SJCRH30 (cell line): ENCODE measurements around the gene CR1. TPM values are rescaled to one million over a fixed set of nuclear protein-coding genes. Genes with fewer than 3 reads are reported as not detected.
A peak's percentile ranks its signal among the peaks of the same experiment; 100 is the strongest.
"Not testable (repeated sequence)": the region's sequence is repeated elsewhere in the genome, so short reads cannot be mapped to it uniquely, and the experiment has no call there.

Experiments used
- DNase-seq, 2 experiments: peaks; one replicate each; pipeline ENCODE4 v3.0.0-alpha.2; 2015 to 2020
- H3K27ac ChIP-seq: fragments of 250-450 bp; sonication (Bioruptor Pico); 2 replicates; pipeline ENCODE4 v1.5.1; 2020; ENCODE audit warnings: mild to moderate bottlenecking, moderate library complexity
- H3K27me3 ChIP-seq: fragments of 250-450 bp; sonication (Bioruptor Pico); 2 replicates; pipeline ENCODE4 v1.5.1; 2020; ENCODE audit warnings: mild to moderate bottlenecking, moderate library complexity
- H3K36me3 ChIP-seq: fragments of 250-450 bp; sonication (Bioruptor Pico); 2 replicates; pipeline ENCODE4 v1.5.1; 2020; ENCODE audit warnings: mild to moderate bottlenecking, moderate library complexity
- H3K4me1 ChIP-seq: fragments of 250-450 bp; sonication (Bioruptor Pico); 2 replicates; pipeline ENCODE4 v1.5.1; 2020; ENCODE audit warnings: mild to moderate bottlenecking, moderate library complexity
- H3K4me3 ChIP-seq: fragments of 250-450 bp; sonication (Bioruptor Pico); 2 replicates; pipeline ENCODE4 v1.5.1; 2020; ENCODE audit warnings: mild to moderate bottlenecking, moderate library complexity
- H3K9me3 ChIP-seq: fragments of 250-450 bp; sonication (Bioruptor Pico); replicated peaks from 2 replicates; pipeline ENCODE4 v1.5.1; 2020; ENCODE audit warnings: mild to moderate bottlenecking, moderate library complexity
- total RNA-seq: library from RNA; depleted of rRNA; stranded (reverse); fragments of >200 nt; shearing (Covaris generic); gene quantifications from 2 replicates; pipeline ENCODE4 v1.2.3, GENCODE V29; 2014

Gene CR1
- total RNA-seq, 1 experiment from 2014 or later: 0.16 TPM

- not testable (repeated sequence) for H3K9me3 ChIP-seq, H3K4me1 ChIP-seq, H3K4me3 ChIP-seq, H3K27ac ChIP-seq, H3K27me3 ChIP-seq, DNase-seq, H3K36me3 ChIP-seq
Measured at GRCh38 chr1:207520400-207521345, 24.7 kb downstream of the CR1 start.

GRCh38 chr1:207525239-207525638, 29.3 kb downstream of the CR1 start:
- not testable (repeated sequence) for H3K27me3 ChIP-seq, H3K4me1 ChIP-seq, DNase-seq, H3K27ac ChIP-seq, H3K9me3 ChIP-seq, H3K36me3 ChIP-seq, H3K4me3 ChIP-seq

GRCh38 chr1:207528401-207528800, 32.4 kb downstream of the CR1 start:
- H3K4me3 ChIP-seq, DNase-seq, H3K27me3 ChIP-seq, H3K27ac ChIP-seq, H3K4me1 ChIP-seq, H3K9me3 ChIP-seq, H3K36me3 ChIP-seq: not testable (repeated sequence)

GRCh38 chr1:207536263-207536662, 40.3 kb downstream of the CR1 start:
- not testable (repeated sequence) for H3K9me3 ChIP-seq, H3K4me3 ChIP-seq, H3K27me3 ChIP-seq, H3K27ac ChIP-seq, DNase-seq, H3K36me3 ChIP-seq, H3K4me1 ChIP-seq

GRCh38 chr1:207546677-207547357, 50.9 kb downstream of the CR1 start:
- not testable (repeated sequence) for H3K9me3 ChIP-seq, H3K27ac ChIP-seq, DNase-seq

GRCh38 chr1:207554823-207555222, 58.9 kb downstream of the CR1 start:
- H3K27ac ChIP-seq, H3K36me3 ChIP-seq, H3K27me3 ChIP-seq, H3K9me3 ChIP-seq, DNase-seq, H3K4me3 ChIP-seq, H3K4me1 ChIP-seq: not testable (repeated sequence)

More at GRCh38 chr1:207546677-207547357, 50.9 kb downstream of the CR1 start:
- not testable (repeated sequence) for H3K4me3 ChIP-seq, H3K27me3 ChIP-seq, H3K36me3 ChIP-seq, H3K4me1 ChIP-seq

GRCh38 chr1:207565546-207566468, 69.8 kb downstream of the CR1 start:
- no peaks in the 10 kb centered on the region for H3K9me3 ChIP-seq
- peak; percentile 8 to 44 for DNase-seq
- H3K4me3 ChIP-seq: no peak overlapping the region
- H3K36me3 ChIP-seq: no peaks in the 10 kb centered on the region
- no peak overlapping the region for H3K27ac ChIP-seq
- H3K27me3 ChIP-seq: no peaks in the 10 kb centered on the region
- H3K4me1 ChIP-seq: no peaks in the 10 kb centered on the region

GRCh38 chr1:207571926-207572325, 76.0 kb downstream of the CR1 start:
- H3K9me3 ChIP-seq, H3K27ac ChIP-seq, H3K27me3 ChIP-seq, H3K36me3 ChIP-seq, H3K4me3 ChIP-seq, H3K4me1 ChIP-seq, DNase-seq: not testable (repeated sequence)

- H3K27me3 ChIP-seq, DNase-seq, H3K27ac ChIP-seq, H3K9me3 ChIP-seq, H3K4me1 ChIP-seq, H3K36me3 ChIP-seq, H3K4me3 ChIP-seq: not testable (repeated sequence)
Measured at GRCh38 chr1:207573074-207573473, 77.1 kb downstream of the CR1 start.

GRCh38 chr1:207575381-207575780, 79.4 kb downstream of the CR1 start:
- H3K9me3 ChIP-seq, H3K4me3 ChIP-seq, H3K27me3 ChIP-seq, H3K27ac ChIP-seq, DNase-seq, H3K4me1 ChIP-seq, H3K36me3 ChIP-seq: not testable (repeated sequence)

GRCh38 chr1:207578796-207579435, 83.0 kb downstream of the CR1 start:
- no peak overlapping the region for H3K27ac ChIP-seq
- no peaks in the 10 kb centered on the region; the same call in 1 of the 2 replicates for H3K27me3 ChIP-seq
- no peak overlapping the region for H3K4me3 ChIP-seq

GRCh38 chr1:207579436-207579799, 83.5 kb downstream of the CR1 start:
- DNase-seq: peak; percentile 59 to 75
- H3K4me3 ChIP-seq: no peak overlapping the region
- H3K27ac ChIP-seq: no peak overlapping the region
- no peaks in the 10 kb centered on the region; the same call in 1 of the 2 replicates for H3K27me3 ChIP-seq
- no peaks in the 10 kb centered on the region for H3K4me1 ChIP-seq
- no peaks in the 10 kb centered on the region for H3K9me3 ChIP-seq
- no peaks in the 10 kb centered on the region for H3K36me3 ChIP-seq

More at GRCh38 chr1:207578796-207579435, 83.0 kb downstream of the CR1 start:
- H3K9me3 ChIP-seq: no peaks in the 10 kb centered on the region
- DNase-seq: no peak
- no peaks in the 10 kb centered on the region for H3K36me3 ChIP-seq
- no peaks in the 10 kb centered on the region for H3K4me1 ChIP-seq

GRCh38 chr1:207581496-207582153, 85.7 kb downstream of the CR1 start:
- DNase-seq: no peak
- Histone ChIP-seq H3K36me3 (no peaks in the 10 kb centered on the region), H3K9me3 (no peaks in the 10 kb centered on the region), H3K4me3 (no peak overlapping the region), H3K27me3 (no peaks in the 10 kb centered on the region; the same call in 1 of the 2 replicates), H3K27ac (no peak overlapping the region), H3K4me1 (no peaks in the 10 kb centered on the region)

- not testable (repeated sequence) for H3K27me3 ChIP-seq, H3K27ac ChIP-seq, DNase-seq, H3K4me3 ChIP-seq, H3K4me1 ChIP-seq, H3K36me3 ChIP-seq
- peaks cover 11% of the 10 kb centered on the region; the same call in 1 of the 2 replicates for H3K9me3 ChIP-seq
Measured at GRCh38 chr1:207589506-207589905, 93.5 kb downstream of the CR1 start.
